ENCODE measurements around the gene CLINT1.

Gene CLINT1

GRCh38 chr5:157820593-157821252 is 38.2 kb downstream of the CLINT1 start:
- peak; percentile 36 for DNase-seq (ENCODE audit: low read depth, low spot score)

- DNase-seq (ENCODE audit: low read depth, low spot score) = no peak
Measured at GRCh38 chr5:157819502-157820115, 39.3 kb downstream of the CLINT1 start.

DNA sequence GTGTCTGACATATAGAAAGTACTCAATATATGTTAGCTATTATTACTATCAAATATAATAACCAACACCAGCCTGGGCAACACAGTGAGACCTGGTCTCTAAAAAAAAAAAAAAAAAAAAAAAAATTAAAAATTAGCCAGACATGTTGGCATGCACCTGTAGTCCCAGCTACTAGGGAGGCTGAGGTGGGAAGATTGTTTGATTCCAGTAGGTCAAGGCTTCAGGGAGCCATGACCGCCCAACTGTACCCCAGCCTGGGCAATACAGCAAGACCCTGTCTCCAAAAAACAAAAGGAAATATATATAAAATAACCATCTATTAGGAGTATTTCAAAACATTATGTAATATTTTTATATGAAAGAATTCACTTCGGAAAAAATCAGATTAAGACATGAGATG is 40.6 kb downstream of the CLINT1 start:
- no peak for DNase-seq (ENCODE audit: low read depth, low spot score)

DNA sequence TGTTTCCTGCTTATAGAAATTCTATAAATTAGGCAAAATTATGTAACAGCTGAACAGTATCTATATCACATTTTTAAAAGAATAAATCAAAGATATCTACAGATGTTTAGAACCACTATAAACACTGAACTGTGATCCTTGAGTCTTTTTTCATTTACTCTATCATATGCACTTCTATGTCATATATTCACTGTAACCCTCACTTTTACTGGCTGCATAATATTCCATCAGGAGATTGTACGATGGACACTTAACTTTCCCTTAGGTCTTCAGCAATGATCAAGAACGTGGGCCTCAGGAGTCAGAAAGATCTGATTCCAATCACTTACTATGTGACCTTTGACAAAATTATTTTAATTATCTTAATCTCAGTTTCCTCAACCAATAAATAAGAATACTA is 41.0 kb downstream of the CLINT1 start:
- DNase-seq (ENCODE audit: low read depth, low spot score) = no peak

GRCh38 chr5:157817387-157817702 is 41.6 kb downstream of the CLINT1 start:
- no peak for DNase-seq (ENCODE audit: low read depth, low spot score)

DNA sequence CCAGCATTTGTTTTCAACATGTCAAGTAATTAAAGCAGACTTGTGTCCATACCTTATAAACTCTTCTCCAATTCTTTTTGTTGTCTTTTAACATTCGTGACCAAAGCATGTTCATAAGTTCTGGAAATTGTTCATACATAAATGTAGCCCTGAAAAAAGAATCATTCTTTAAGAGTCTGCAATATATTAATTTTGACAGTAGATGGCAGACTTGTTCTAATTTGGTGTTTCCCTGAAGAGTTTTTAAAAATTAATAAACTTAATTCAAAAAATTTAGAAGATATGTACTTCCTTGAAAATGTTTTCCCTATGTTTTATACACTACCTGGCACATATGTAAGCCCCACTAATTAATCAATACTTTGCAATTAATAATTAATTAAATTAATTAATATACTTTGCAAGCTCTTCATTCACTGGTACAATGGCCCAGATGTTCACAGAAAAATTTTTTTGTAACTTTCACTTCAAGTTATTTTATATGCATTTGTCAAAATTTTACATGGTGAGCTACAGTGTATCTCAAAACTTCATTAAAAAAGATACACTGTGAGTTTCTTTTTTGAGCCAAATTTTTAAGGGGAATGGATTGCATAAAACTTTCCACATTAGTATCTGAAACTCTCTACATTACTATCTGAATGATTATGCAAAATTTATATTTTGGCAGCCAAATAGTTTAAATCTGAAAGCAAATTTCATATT is 42.1 kb downstream of the CLINT1 start:
- DNase-seq (ENCODE audit: low read depth, low spot score) = no peak

DNA sequence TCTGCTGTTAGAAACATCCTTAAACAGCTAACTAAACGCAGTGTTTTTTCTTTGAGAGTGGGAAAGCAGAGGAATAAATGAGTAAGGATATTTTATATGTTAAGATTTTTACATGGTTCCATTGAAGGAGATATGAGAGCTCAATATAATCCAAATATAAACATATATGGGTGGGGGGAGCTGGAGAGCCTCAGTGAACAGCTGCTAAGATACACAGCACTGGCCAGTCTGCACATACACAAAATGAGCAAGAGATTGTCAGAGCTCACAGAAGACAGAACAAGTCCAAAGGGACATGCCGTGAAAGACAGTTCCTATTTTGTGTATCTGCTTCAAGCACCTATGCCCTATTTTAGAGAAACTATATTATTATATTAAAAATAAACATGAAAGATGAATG is 46.9 kb downstream of the CLINT1 start:
- no peak for DNase-seq (ENCODE audit: low read depth, low spot score)

DNA sequence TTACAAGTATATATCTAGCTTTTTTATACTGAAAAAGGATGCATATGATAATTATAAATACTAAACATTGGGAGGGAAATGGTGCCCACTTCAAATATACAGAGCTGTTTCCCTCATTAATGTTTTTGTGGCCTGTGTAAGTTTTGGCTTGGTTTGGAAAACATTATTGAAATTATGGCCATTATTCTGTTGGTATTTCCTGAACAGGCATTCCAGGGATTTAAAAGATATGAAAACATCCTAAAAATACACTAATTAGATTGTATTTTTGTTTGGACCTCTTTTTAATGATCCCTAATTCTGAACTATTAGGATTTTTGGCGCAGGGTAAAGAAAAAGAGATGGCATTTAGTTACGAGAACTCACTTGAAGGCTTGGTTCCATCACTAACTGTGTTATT is 50.9 kb downstream of the CLINT1 start:
- DNase-seq (ENCODE audit: low read depth, low spot score) = no peak

- no peak for DNase-seq (ENCODE audit: low read depth, low spot score)
Measured at GRCh38 chr5:157802736-157803135, 56.2 kb downstream of the CLINT1 start.

GRCh38 chr5:157800137-157800536 is 58.8 kb downstream of the CLINT1 start:
- DNase-seq (ENCODE audit: low read depth, low spot score) = no peak

DNA sequence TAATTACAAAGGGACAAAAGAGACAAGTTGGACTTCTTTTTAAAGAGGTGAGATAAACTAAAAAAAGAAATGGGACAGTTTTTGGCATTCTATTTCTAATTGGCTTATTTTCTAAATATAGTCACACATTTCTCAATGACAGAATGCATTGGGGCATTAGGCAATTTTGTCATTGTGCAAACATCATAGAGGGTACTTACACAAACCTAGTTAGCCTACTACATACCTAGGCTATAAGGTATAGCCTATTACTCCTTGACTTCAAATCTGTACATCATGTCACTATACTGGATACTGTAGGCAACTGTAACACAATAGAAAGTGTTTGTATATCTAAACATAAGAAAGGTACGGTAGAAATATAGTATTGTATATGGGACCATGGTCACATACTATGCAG is 59.4 kb downstream of the CLINT1 start:
- no peak for DNase-seq (ENCODE audit: low read depth, low spot score)

DNA sequence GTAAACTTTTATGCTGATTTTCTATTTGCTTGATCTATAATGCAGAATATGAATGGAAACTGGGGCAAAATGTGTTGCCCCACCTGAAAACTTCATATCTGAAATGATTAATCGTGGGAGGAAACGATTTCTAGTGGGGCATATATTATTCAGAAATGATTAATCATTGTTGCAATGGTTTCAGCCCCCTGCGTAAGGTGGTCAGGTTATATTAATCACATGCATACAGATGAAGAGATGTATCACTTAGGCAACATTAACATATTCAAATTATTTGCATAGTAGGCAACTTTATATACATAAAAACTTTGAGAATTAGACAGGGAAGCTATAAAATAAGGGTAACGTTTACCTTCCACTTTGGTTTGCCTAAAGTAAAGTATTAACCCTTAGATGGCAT is 65.6 kb downstream of the CLINT1 start:
- DNase-seq (ENCODE audit: low read depth, low spot score) = no peak

GRCh38 chr5:157785801-157786200 is 73.1 kb downstream of the CLINT1 start:
- DNase-seq (ENCODE audit: low read depth, low spot score) = no peak

GRCh38 chr5:157779221-157779620 is 79.7 kb downstream of the CLINT1 start:
- no peak for DNase-seq (ENCODE audit: low read depth, low spot score)

- no peak for DNase-seq (ENCODE audit: low read depth, low spot score)
Measured at GRCh38 chr5:157778121-157778805, 80.7 kb downstream of the CLINT1 start.

GRCh38 chr5:157772127-157772526 is 86.8 kb downstream of the CLINT1 start:
- no peak for DNase-seq (ENCODE audit: low read depth, low spot score)

DNA sequence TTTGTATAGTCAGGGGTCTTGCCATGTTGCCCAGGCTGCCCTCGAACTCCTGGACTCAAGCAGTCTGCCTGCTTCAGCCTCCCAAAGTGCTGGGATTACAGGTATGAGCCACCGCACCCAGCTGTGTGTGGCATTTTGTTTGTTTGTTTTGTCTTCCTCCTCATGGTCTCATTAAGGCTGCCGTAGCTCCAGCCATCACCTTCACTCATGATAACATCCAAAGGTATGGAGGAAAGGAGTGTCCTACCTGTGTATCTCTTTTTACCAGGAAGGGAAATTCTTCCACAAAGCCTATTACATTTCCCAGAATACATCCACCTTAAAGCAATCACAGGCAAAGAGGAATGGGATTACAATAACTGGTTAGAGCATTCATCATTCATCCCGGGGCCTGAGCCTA is 88.3 kb downstream of the CLINT1 start:
- no peak for DNase-seq (ENCODE audit: low read depth, low spot score)

DNA sequence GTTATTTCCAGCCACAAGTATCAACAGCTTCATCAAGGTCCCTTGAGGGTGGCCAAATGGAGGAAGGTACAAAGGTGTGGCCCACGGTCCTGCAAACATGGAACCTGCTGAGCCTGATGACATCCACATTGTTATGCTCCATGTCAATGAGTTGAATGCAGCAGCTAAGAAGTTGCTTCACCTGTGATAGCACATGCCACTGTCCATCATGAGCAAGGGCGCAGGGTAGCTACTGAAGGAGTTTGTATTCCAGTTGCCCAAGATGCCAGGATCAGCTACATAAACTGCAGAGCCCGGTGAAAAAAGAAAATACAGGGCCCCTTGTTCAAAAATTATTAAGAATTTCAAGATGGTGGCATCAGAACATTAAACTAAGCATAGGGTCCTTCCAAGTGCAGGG is 91.3 kb downstream of the CLINT1 start:
- DNase-seq (ENCODE audit: low read depth, low spot score) = no peak

GRCh38 chr5:157766902-157767301 is 92.0 kb downstream of the CLINT1 start:
- no peak for DNase-seq (ENCODE audit: low read depth, low spot score)

GRCh38 chr5:157766442-157766841 is 92.5 kb downstream of the CLINT1 start:
- DNase-seq (ENCODE audit: low read depth, low spot score) = no peak

DNA sequence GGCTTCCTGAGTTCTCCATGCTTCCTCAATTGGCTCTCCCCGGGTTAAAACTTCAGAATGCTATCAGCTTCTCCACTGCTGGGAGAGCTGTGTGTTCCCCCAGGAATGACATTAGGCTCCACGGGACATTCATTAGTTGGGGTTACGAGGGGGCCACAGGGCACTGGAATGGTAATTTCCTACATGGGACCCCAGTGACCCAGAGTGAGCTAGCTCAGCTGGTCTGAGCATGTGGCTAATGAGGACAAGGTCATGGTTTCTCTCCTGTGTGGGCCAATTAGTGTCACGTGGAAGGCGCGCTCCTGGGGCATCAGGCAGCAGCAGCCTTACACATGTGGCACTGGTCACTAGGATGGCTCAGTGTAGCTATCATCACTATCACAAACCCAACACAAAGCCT is 94.4 kb downstream of the CLINT1 start:
- DNase-seq (ENCODE audit: low read depth, low spot score) = no peak

- DNase-seq (ENCODE audit: low read depth, low spot score) = no peak
Measured at GRCh38 chr5:157761690-157762621, 97.0 kb downstream of the CLINT1 start.
